22Rv1 (cell line): ENCODE measurements around the gene NKAPL.

Experiments
- H3K27ac ChIP-seq: fragments of 450-650 bp; 2 replicates; pipeline ENCODE4 v1.5.1; 2017
- ZFX ChIP-seq: fragments of 450-650 bp; IDR thresholded peaks from 2 replicates; pipeline ENCODE4 v1.6.1; 2017; ENCODE audit warnings: antibody characterized with exemption, borderline replicate concordance
- TF ChIP-seq, protein P1 (sequence below): fragments of 450-650 bp; IDR thresholded peaks from 2 replicates; pipeline ENCODE4 v1.5.1; 2017; ENCODE audit warnings: mild to moderate bottlenecking

Gene NKAPL

GRCh38 chr6:28217890-28218289, 41.2 kb upstream of the NKAPL start:
- H3K27ac ChIP-seq = no peak overlapping the region
- TF ChIP-seq, protein P1, sequence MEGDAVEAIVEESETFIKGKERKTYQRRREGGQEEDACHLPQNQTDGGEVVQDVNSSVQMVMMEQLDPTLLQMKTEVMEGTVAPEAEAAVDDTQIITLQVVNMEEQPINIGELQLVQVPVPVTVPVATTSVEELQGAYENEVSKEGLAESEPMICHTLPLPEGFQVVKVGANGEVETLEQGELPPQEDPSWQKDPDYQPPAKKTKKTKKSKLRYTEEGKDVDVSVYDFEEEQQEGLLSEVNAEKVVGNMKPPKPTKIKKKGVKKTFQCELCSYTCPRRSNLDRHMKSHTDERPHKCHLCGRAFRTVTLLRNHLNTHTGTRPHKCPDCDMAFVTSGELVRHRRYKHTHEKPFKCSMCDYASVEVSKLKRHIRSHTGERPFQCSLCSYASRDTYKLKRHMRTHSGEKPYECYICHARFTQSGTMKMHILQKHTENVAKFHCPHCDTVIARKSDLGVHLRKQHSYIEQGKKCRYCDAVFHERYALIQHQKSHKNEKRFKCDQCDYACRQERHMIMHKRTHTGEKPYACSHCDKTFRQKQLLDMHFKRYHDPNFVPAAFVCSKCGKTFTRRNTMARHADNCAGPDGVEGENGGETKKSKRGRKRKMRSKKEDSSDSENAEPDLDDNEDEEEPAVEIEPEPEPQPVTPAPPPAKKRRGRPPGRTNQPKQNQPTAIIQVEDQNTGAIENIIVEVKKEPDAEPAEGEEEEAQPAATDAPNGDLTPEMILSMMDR = no peak
- no peak for TF ChIP-seq ZFX

DNA sequence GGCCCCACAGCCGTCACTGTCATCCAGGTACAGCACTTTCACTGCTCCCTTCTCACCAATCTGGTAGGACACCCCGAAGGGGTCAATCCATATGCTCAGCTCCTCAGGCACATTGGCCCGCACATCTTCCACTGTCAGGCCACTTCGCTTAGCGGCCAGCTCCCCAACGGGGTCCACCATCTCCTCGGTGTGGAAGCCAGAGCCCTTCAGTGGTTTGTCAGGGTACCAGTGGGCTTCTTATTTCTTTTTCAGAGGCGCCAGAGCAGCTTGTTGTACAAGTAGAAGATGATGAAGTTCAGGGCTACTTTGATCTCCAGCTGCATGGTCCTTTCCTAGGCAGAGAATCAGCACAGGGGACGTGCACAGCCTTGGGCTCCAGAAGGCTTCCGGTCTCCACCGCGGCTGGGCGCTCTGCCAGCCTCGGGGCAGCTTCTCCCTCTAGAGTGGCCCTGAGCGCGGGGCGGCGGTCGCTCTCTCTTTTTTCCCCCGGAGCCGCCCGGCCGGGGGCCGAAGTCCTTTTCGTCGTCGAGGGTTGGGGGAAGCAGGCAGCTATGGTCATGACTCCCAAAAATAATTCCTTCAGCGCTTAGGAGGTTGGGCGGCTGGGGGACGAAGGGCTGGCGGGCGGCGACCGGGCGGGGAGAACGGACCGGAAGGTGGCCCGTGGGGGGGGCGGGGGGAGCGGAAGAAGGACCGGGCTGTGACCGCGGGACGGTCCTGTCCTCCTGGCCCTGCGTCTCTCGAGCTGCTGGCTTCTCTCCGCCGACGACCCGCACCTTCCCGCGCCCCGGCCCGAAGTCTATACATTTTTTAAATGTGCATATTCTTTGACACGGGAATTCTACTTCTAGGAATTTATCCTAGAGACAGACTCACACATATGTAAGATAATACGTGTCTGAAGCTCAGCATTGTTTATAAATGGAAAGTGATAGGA, 40.5 kb upstream of the NKAPL start:
- peak overlapping the region; percentile 33; the same call in 1 of the 2 replicates for H3K27ac ChIP-seq
- TF ChIP-seq, protein P1 = no peak
- TF ChIP-seq ZFX = no peak

- H3K27ac ChIP-seq = no peak overlapping the region
- TF ChIP-seq, protein P1 = no peak
- no peak for TF ChIP-seq ZFX
Measured at GRCh38 chr6:28220257-28221133, 38.6 kb upstream of the NKAPL start.

GRCh38 chr6:28224131-28225055, 34.7 kb upstream of the NKAPL start:
- TF ChIP-seq ZFX = no peak
- TF ChIP-seq, protein P1 = no peak
- H3K27ac ChIP-seq = peak overlapping the region; percentile 60

GRCh38 chr6:28225056-28225834, 33.9 kb upstream of the NKAPL start, which contains the start of gene ZSCAN9:
TSS of gene ZSCAN9 (plus strand) at chr6:28225275. CDS start at chr6:28227085, 1,810 bp downstream.
- TF ChIP-seq, protein P1 = no peak
- TF ChIP-seq ZFX = no peak
- peak within 1 kb of the TSS; percentile 60 for H3K27ac ChIP-seq

- TF ChIP-seq, protein P1 = no peak
- TF ChIP-seq ZFX = no peak
- H3K27ac ChIP-seq = no peak overlapping the region
Measured at GRCh38 chr6:28226460-28226859, 32.6 kb upstream of the NKAPL start.
